PC-9 (cell line): ENCODE results near the gene LRRFIP1. TPM values are rescaled to one million over a fixed set of nuclear protein-coding genes. Genes with fewer than 3 reads are reported as not detected.

Source experiments
- BruUV-seq: library from RNA; stranded (reverse); fragments of 400-500 nt; replicated peaks from 2 replicates; lab custom pipeline; 2021; lab: Mats Ljungman, UMichigan
- CTCF ChIA-PET: fragments of 300-600 bp; sonication (Branson Sonifier 250); formaldehyde crosslinking; loops from one replicate; lab custom pipeline; 2022; ENCODE audit warnings: antibody characterized with exemption; lab: Charles Lee
- POLR2A ChIA-PET: fragments of 300-600 bp; sonication (Branson Sonifier 250); formaldehyde crosslinking; loops from one replicate; lab custom pipeline; 2022; ENCODE audit warnings: antibody characterized with exemption; ENCODE audit not compliant: unreplicated experiment; lab: Charles Lee
- DNase-seq, 2 experiments: peaks; one replicate each; pipeline versions ENCODE4 v3.0.0 to v3.0.0-alpha.2; 2015 to 2022; ENCODE audit warnings: mixed read lengths in 1 of 2
- H2AFZ ChIP-seq: fragments of 200-600 bp; sonication (generic); 2 replicates; pipeline ENCODE4 v1.8.1; 2017; ENCODE audit warnings: antibody characterized with exemption
- H3F3A ChIP-seq: fragments of 200-600 bp; sonication (generic); 2 replicates; pipeline ENCODE4 v1.8.1; 2017; ENCODE audit warnings: antibody characterized with exemption, mild to moderate bottlenecking, low read depth; ENCODE audit not compliant: insufficient read depth
- H3K27ac ChIP-seq: fragments of 200-600 bp; sonication (generic); 2 replicates; pipeline ENCODE4 v1.6.1; 2016; ENCODE audit warnings: mixed run types
- H3K27me3 ChIP-seq: fragments of 200-600 bp; sonication (generic); 2 replicates; pipeline ENCODE4 v1.6.1; 2016; ENCODE audit warnings: low read depth, mixed run types; ENCODE audit not compliant: insufficient read depth
- H3K36me3 ChIP-seq: fragments of 200-600 bp; sonication (generic); 2 replicates; pipeline ENCODE4 v1.6.1; 2016; ENCODE audit warnings: low read depth, mixed run types
- H3K4me1 ChIP-seq: fragments of 200-600 bp; sonication (generic); replicated peaks from 2 replicates; pipeline ENCODE4 v1.6.1; 2016; ENCODE audit warnings: mixed run types; ENCODE audit not compliant: insufficient read depth
- H3K4me2 ChIP-seq: fragments of 200-600 bp; sonication (generic); 2 replicates; pipeline ENCODE4 v1.6.1; 2017; ENCODE audit warnings: mixed run types
- H3K4me3 ChIP-seq: fragments of 200-600 bp; sonication (generic); 2 replicates; pipeline ENCODE4 v1.6.1; 2016; ENCODE audit warnings: mixed run types
- H3K79me2 ChIP-seq: fragments of 200-600 bp; sonication (generic); 2 replicates; pipeline ENCODE4 v1.6.1; 2017; ENCODE audit warnings: low read depth, mixed run types
- H3K9me2 ChIP-seq: fragments of 200-600 bp; sonication (generic); 2 replicates; pipeline ENCODE4 v1.8.1; 2017; ENCODE audit warnings: mild to moderate bottlenecking; ENCODE audit not compliant: insufficient read depth
- H3K9me3 ChIP-seq: fragments of 200-600 bp; sonication (generic); 2 replicates; pipeline ENCODE4 v1.8.1; 2016; ENCODE audit warnings: low read depth; ENCODE audit not compliant: insufficient read depth
- H4K20me1 ChIP-seq: fragments of 200-600 bp; sonication (generic); 2 replicates; pipeline ENCODE4 v1.8.1; 2017; ENCODE audit not compliant: insufficient read depth
- EZH2 ChIP-seq: fragments of 200-600 bp; sonication (generic); IDR thresholded peaks from 2 replicates; pipeline ENCODE4 v1.8.0; 2017; ENCODE audit warnings: antibody characterized with exemption, low read depth
- intact Hi-C: fragments of 100-400 bp; cut with micrococcal nuclease; formaldehyde crosslinking; loops from one replicate; pipeline ENCODE4 v1.10.0; 2022; ENCODE audit not compliant: unreplicated experiment
- total RNA-seq: library from RNA; stranded (reverse); gene quantifications from 2 replicates; pipeline ENCODE4 v1.2.3, GENCODE V29; 2021
- TF ChIP-seq, protein P1 (sequence below): fragments of 200-600 bp; sonication (generic); conservative IDR thresholded peaks from 2 replicates; pipeline ENCODE4 v1.6.1; 2017; ENCODE audit warnings: mixed run types, antibody characterized with exemption, mild to moderate bottlenecking, moderate library complexity

Gene LRRFIP1
- total RNA-seq, 1 experiment from 2014 or later, result 238 TPM

DNA sequence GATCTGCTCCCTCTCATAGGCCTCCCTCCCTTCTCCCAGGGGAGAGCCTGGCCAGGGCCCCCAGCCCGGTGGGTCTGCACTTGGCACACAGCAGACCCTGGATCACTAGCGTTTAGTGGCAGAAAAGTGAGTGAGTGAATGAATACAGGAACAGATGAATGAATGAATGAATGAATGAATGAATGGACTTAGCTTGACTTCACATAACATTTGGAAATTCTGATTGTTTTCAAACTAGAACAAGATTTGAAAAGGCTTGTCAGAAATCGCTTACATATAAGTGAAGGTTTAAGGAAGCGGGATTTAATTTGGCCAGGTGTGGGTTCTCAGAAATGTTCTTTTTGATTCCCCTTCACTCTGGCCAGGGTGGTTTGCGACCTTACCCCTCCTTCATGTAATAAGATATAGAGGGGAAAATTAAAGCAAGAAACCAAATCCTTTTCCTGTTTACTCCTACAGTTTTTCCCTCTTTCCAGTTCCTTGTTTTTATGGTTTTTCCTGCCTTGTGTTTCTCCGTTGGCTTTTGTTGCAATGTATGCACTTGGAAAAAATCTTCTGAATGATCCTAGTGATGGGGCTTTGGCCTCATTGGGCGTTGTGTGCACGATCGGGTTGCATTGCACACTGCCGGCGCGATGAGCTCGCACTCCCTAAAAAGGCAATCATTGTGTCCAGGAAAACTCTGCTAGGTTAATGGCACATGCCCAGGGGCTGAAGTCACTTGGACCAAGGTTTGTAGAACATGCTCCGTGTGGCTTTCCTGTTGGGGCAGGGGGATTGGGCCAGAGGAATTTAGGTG is 16.4 kb downstream of the LRRFIP1 start:
- no TSS peak for BruUV-seq
- POLR2A ChIA-PET, result no interaction called here
- no peak for TF ChIP-seq EZH2
- TF ChIP-seq, protein P1, sequence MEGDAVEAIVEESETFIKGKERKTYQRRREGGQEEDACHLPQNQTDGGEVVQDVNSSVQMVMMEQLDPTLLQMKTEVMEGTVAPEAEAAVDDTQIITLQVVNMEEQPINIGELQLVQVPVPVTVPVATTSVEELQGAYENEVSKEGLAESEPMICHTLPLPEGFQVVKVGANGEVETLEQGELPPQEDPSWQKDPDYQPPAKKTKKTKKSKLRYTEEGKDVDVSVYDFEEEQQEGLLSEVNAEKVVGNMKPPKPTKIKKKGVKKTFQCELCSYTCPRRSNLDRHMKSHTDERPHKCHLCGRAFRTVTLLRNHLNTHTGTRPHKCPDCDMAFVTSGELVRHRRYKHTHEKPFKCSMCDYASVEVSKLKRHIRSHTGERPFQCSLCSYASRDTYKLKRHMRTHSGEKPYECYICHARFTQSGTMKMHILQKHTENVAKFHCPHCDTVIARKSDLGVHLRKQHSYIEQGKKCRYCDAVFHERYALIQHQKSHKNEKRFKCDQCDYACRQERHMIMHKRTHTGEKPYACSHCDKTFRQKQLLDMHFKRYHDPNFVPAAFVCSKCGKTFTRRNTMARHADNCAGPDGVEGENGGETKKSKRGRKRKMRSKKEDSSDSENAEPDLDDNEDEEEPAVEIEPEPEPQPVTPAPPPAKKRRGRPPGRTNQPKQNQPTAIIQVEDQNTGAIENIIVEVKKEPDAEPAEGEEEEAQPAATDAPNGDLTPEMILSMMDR, result no peak
- no peaks in the 10 kb centered on the region for H3K27me3 ChIP-seq
- intact Hi-C loops, result no loop called here
- no peaks in the 10 kb centered on the region for H3K79me2 ChIP-seq
- no peak overlapping the region for H3K4me3 ChIP-seq
- no peaks in the 10 kb centered on the region for H3K9me3 ChIP-seq
- DNase-seq, result no peak
- no peaks in the 10 kb centered on the region for H3K4me1 ChIP-seq
- H4K20me1 ChIP-seq, result no peaks in the 10 kb centered on the region
- H3K9me2 ChIP-seq, result no peaks in the 10 kb centered on the region
- H3F3A ChIP-seq, result no peaks in the 10 kb centered on the region
- H3K36me3 ChIP-seq, result no peaks in the 10 kb centered on the region
- no peak overlapping the region for H3K27ac ChIP-seq
- CTCF ChIA-PET, result no interaction called here
- no peak overlapping the region for H2AFZ ChIP-seq
- H3K4me2 ChIP-seq, result no peak overlapping the region

DNA sequence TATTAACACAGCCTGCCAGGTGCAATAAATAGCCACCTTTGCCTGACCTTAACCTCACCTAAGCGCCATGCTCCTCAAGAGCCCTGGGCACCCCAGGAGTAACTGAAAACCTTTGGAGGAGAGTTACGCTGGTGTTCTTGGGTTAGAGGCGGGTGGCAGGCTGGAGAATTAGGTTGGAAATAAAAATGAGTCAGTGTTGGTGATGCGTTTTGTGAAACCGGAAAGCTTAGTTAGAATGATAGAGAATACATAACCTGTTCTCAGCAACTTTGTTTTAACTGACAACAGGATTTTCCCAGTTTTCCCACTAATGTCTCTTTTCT is 17.0 kb downstream of the LRRFIP1 start:
- Histone ChIP-seq H3K9me3 (no peaks in the 10 kb centered on the region), H3K27me3 (no peaks in the 10 kb centered on the region), H4K20me1 (no peaks in the 10 kb centered on the region), H3K27ac (no peak overlapping the region), H3F3A (no peaks in the 10 kb centered on the region), H3K9me2 (no peaks in the 10 kb centered on the region), H3K4me3 (no peak overlapping the region), H3K79me2 (no peaks in the 10 kb centered on the region), H3K36me3 (no peaks in the 10 kb centered on the region), H3K4me1 (no peaks in the 10 kb centered on the region), H3K4me2 (no peak overlapping the region), H2AFZ (no peak overlapping the region)
- no peak for DNase-seq
- BruUV-seq, result no TSS peak
- no peak for TF ChIP-seq EZH2
- TF ChIP-seq, protein P1, result no peak
- intact Hi-C loops, result no loop called here
- ChIA-PET CTCF (no interaction called here), POLR2A (no interaction called here)

DNA sequence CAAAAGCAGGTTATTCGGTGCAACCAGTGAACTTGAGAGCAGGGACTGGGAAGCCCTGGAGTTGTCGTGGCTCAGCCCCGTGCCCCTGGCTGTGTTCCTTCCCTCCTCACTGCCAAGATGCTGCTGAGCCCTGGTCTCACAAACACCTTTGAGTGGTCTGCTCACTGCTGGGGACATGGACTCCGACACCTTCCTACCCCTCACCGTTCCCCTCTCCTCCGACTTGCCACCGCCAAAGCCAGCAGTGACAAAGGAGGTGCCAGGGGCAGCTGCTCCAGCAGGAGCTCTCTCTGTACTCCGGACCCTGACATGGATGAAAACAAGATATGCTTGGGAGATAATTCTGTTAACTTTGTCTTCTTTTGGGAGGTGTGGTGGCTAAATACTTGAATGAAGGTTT is 17.9 kb downstream of the LRRFIP1 start:
- Histone ChIP-seq H3K36me3 (no peaks in the 10 kb centered on the region), H3K4me3 (no peak overlapping the region), H3K27ac (no peak overlapping the region), H3K79me2 (no peaks in the 10 kb centered on the region), H3K4me1 (peaks cover 8% of the 10 kb centered on the region), H3K4me2 (no peak overlapping the region), H3K9me2 (no peaks in the 10 kb centered on the region), H3K9me3 (no peaks in the 10 kb centered on the region), H3K27me3 (no peaks in the 10 kb centered on the region), H3F3A (no peaks in the 10 kb centered on the region), H4K20me1 (no peaks in the 10 kb centered on the region), H2AFZ (no peak overlapping the region)
- BruUV-seq, result no TSS peak
- CTCF ChIA-PET, result interaction anchor here (0.7 kb wide), 1 partner anchor 184 kb away, joined by 3 read pairs; no protein-coding TSS in a partner anchor
- no peak for TF ChIP-seq EZH2
- TF ChIP-seq, protein P1, result no peak
- intact Hi-C loops, result no loop called here
- POLR2A ChIA-PET, result no interaction called here
- DNase-seq, result no peak
